Activated CD4-positive, alpha-beta T cell treated with anti-CD3 and anti-CD28 coated beads, Interleukin-2, amount 50 U/mL, for 1 hour (primary cell): ENCODE measurements around the gene MAD1L1.

Source experiments
- DNase-seq: peaks from one replicate; pipeline ENCODE4 v3.0.0-alpha.2; 2020

MAD1L1 gene

GRCh38 chr7:2112261-2113198 is 120.2 kb downstream of the MAD1L1 start:
- no peak for DNase-seq

- no peak for DNase-seq
Measured at GRCh38 chr7:2111568-2111967, 121.2 kb downstream of the MAD1L1 start.

- DNase-seq, result no peak
Measured at GRCh38 chr7:2110610-2111396, 121.9 kb downstream of the MAD1L1 start.

GRCh38 chr7:2109936-2110609 is 122.7 kb downstream of the MAD1L1 start:
- DNase-seq, result no peak

GRCh38 chr7:2109251-2109872 is 123.4 kb downstream of the MAD1L1 start:
- no peak for DNase-seq

GRCh38 chr7:2108501-2109250 is 124.1 kb downstream of the MAD1L1 start:
- no peak for DNase-seq

GRCh38 chr7:2108071-2108455 is 124.7 kb downstream of the MAD1L1 start:
- no peak for DNase-seq

GRCh38 chr7:2107386-2108070 is 125.2 kb downstream of the MAD1L1 start:
- no peak for DNase-seq

- DNase-seq, result peak; percentile 16
Measured at GRCh38 chr7:2106924-2107323, 125.8 kb downstream of the MAD1L1 start.

GRCh38 chr7:2106440-2106839 is 126.3 kb downstream of the MAD1L1 start:
- DNase-seq, result no peak

GRCh38 chr7:2105917-2106316 is 126.8 kb downstream of the MAD1L1 start:
- no peak for DNase-seq

GRCh38 chr7:2105280-2105679 is 127.5 kb downstream of the MAD1L1 start:
- no peak for DNase-seq

- no peak for DNase-seq
Measured at GRCh38 chr7:2104716-2105115, 128.0 kb downstream of the MAD1L1 start.

GRCh38 chr7:2104107-2104710 is 128.5 kb downstream of the MAD1L1 start:
- DNase-seq, result peak; percentile 59

- no peak for DNase-seq
Measured at GRCh38 chr7:2103071-2103898, 129.5 kb downstream of the MAD1L1 start.

- DNase-seq, result no peak
Measured at GRCh38 chr7:2102375-2102723, 130.4 kb downstream of the MAD1L1 start.

- no peak for DNase-seq
Measured at GRCh38 chr7:2101630-2102374, 130.9 kb downstream of the MAD1L1 start.

- DNase-seq, result no peak
Measured at GRCh38 chr7:2100278-2101208, 132.2 kb downstream of the MAD1L1 start.
